ENCODE measurements around the gene HBM. TPM values are rescaled to one million over a fixed set of nuclear protein-coding genes. Genes with fewer than 3 reads are reported as not detected.
"Not testable (repeated sequence)": the region's sequence is repeated elsewhere in the genome, so short reads cannot be mapped to it uniquely, and the experiment has no call there.

Gene HBM
- total RNA-seq, 1 experiment from 2014 or later = not detected

GRCh38 chr16:162271-162991 lies 3.3 kb upstream of the HBM start:
- H3K9me3 ChIP-seq (ENCODE audit: control insufficient read depth, insufficient read depth, low read depth, low read length) = no peaks in the 10 kb centered on the region
- TF ChIP-seq TCF7L2 (IDR thresholded peaks at IDR 0.05; ENCODE audit: low read depth, low read length) (no peak), SIN3A (IDR thresholded peaks at IDR 0.05; ENCODE audit: borderline replicate concordance, insufficient read depth, low read depth, low read length) (no peak), CTCF (IDR thresholded peaks at IDR 0.05) (no peak), REST (IDR thresholded peaks at IDR 0.05; ENCODE audit: insufficient read depth in 1 of 2, low read depth in 2 of 2, low read length in 1 of 2) (no peak), POLR2AphosphoS5 (IDR thresholded peaks at IDR 0.05; ENCODE audit: low read depth, low read length) (no peak)
- ChIA-PET POLR2A (no interaction called here), CTCF (no interaction called here)
- in situ Hi-C loops (cut with HindIII; ENCODE audit: low pct_unique_long_range_greater_than_20kb, low sequenced_read_pairs) (no loop called here), intact Hi-C loops (cut with micrococcal nuclease; ENCODE audit: unreplicated experiment) (no loop called here)
- no peaks in the 10 kb centered on the region for H3K27me3 ChIP-seq (ENCODE audit: control insufficient read depth, insufficient read depth, low read length)
- no TSS peak for BruUV-seq (replicated peaks)
- H3K27ac ChIP-seq (ENCODE audit: low read length) = no peak overlapping the region
- DNase-seq (ENCODE audit: low read depth, low spot score) (no peak), ATAC-seq (no peak)
- no peaks in the 10 kb centered on the region for H3K4me1 ChIP-seq (ENCODE audit: control insufficient read depth, insufficient read depth, low read length)
- H3K36me3 ChIP-seq (ENCODE audit: control insufficient read depth, insufficient read depth, low read length) = no peaks in the 10 kb centered on the region
- no peak overlapping the region for H3K4me3 ChIP-seq (ENCODE audit: low read depth in 2 of 2, low read length in 2 of 2)

- DNase-seq (ENCODE audit: low read depth, low spot score); H3K36me3 ChIP-seq (ENCODE audit: control insufficient read depth, insufficient read depth, low read length); H3K27me3 ChIP-seq (ENCODE audit: control insufficient read depth, insufficient read depth, low read length); ATAC-seq; intact Hi-C loops (cut with micrococcal nuclease; ENCODE audit: unreplicated experiment); in situ Hi-C loops (cut with HindIII; ENCODE audit: low pct_unique_long_range_greater_than_20kb, low sequenced_read_pairs); H3K9me3 ChIP-seq (ENCODE audit: control insufficient read depth, insufficient read depth, low read depth, low read length); BruUV-seq (replicated peaks); H3K4me1 ChIP-seq (ENCODE audit: control insufficient read depth, insufficient read depth, low read length); CTCF ChIA-PET; H3K4me3 ChIP-seq (ENCODE audit: low read depth in 2 of 2, low read length in 2 of 2); H3K27ac ChIP-seq (ENCODE audit: low read length); POLR2A ChIA-PET: not testable (repeated sequence)
These were observed 2.6 kb upstream of the HBM start for GRCh38 chr16:163139-163538.

GRCh38 chr16:163696-164095 lies 2.1 kb upstream of the HBM start:
- in situ Hi-C loops (cut with HindIII; ENCODE audit: low pct_unique_long_range_greater_than_20kb, low sequenced_read_pairs); CTCF ChIA-PET; POLR2A ChIA-PET; H3K36me3 ChIP-seq (ENCODE audit: control insufficient read depth, insufficient read depth, low read length); DNase-seq (ENCODE audit: low read depth, low spot score); H3K27ac ChIP-seq (ENCODE audit: low read length); H3K9me3 ChIP-seq (ENCODE audit: control insufficient read depth, insufficient read depth, low read depth, low read length); BruUV-seq (replicated peaks); H3K4me1 ChIP-seq (ENCODE audit: control insufficient read depth, insufficient read depth, low read length); H3K27me3 ChIP-seq (ENCODE audit: control insufficient read depth, insufficient read depth, low read length); intact Hi-C loops (cut with micrococcal nuclease; ENCODE audit: unreplicated experiment); H3K4me3 ChIP-seq (ENCODE audit: low read depth in 2 of 2, low read length in 2 of 2): not testable (repeated sequence)
- peak; percentile 42; the same call in 1 of the 2 replicates for ATAC-seq

GRCh38 chr16:164134-164823 lies 1.5 kb upstream of the HBM start:
- POLR2A ChIA-PET; DNase-seq (ENCODE audit: low read depth, low spot score); H3K36me3 ChIP-seq (ENCODE audit: control insufficient read depth, insufficient read depth, low read length); H3K27ac ChIP-seq (ENCODE audit: low read length); BruUV-seq (replicated peaks); intact Hi-C loops (cut with micrococcal nuclease; ENCODE audit: unreplicated experiment); H3K27me3 ChIP-seq (ENCODE audit: control insufficient read depth, insufficient read depth, low read length); H3K9me3 ChIP-seq (ENCODE audit: control insufficient read depth, insufficient read depth, low read depth, low read length); H3K4me3 ChIP-seq (ENCODE audit: low read depth in 2 of 2, low read length in 2 of 2); H3K4me1 ChIP-seq (ENCODE audit: control insufficient read depth, insufficient read depth, low read length); in situ Hi-C loops (cut with HindIII; ENCODE audit: low pct_unique_long_range_greater_than_20kb, low sequenced_read_pairs); CTCF ChIA-PET: not testable (repeated sequence)
- ATAC-seq = peak; percentile 20; the same call in 1 of the 2 replicates
